SH-SY5Y (cell line): ENCODE results near the gene CREBBP.

Experiments used
- GATA2 ChIP-seq: IDR thresholded peaks from 2 replicates; pipeline ENCODE4 v1.6.1; 2011; ENCODE audit warnings: mild to moderate bottlenecking, low read depth, low read length
- GATA3 ChIP-seq: IDR thresholded peaks from 2 replicates; pipeline ENCODE4 v1.6.1; 2011; ENCODE audit warnings: low read depth, mild to moderate bottlenecking, low read length, moderate library complexity

GRCh38 chr16:3762107-3762750 is 118.3 kb downstream of the CREBBP start:
- TF ChIP-seq GATA3 (no peak), GATA2 (no peak)
